ENCODE results near the gene ARHGAP19.
A peak's percentile ranks its signal among the peaks of the same experiment; 100 is the strongest.
"Not testable (repeated sequence)": the region's sequence is repeated elsewhere in the genome, so short reads cannot be mapped to it uniquely, and the experiment has no call there.

The ARHGAP19 gene

DNA sequence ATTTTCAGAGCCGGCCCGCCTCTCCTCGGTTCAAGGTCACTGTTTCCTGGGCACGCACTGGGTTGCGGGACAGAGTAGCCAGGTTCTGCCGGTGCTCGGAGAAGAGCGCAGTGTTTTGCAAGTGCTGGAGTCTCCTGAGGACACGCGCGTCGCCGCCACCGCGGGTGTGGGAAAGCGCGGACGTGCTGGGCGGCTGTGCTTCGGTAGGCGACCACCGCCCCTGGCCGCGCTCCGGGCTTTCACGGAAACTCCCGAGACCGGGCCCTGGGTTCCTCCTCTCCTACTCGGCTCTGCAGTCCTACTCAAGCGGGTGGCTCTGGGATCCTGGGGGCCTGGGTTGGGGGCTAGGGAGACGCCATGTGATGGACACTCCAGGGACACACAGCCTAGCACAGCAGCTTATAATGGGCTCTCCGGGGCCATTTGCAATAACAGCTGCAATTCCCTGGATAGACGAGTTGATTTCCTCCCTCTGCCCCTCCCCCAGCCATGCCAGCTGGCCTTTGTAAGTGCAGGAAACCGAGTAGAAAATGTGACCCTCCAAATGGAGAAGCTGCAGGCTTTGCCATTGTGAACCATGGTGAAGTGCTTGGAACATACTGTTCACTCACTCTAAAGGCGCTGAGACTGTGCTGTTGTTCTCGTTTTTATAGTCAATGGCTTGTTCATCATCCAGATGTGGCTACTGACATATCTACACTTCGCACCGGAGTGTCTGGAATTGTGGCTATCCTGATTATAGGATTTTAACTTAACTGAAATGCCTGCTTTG lies 28.8 kb upstream of the ARHGAP19 start:
- no peak for DNase-seq

DNA sequence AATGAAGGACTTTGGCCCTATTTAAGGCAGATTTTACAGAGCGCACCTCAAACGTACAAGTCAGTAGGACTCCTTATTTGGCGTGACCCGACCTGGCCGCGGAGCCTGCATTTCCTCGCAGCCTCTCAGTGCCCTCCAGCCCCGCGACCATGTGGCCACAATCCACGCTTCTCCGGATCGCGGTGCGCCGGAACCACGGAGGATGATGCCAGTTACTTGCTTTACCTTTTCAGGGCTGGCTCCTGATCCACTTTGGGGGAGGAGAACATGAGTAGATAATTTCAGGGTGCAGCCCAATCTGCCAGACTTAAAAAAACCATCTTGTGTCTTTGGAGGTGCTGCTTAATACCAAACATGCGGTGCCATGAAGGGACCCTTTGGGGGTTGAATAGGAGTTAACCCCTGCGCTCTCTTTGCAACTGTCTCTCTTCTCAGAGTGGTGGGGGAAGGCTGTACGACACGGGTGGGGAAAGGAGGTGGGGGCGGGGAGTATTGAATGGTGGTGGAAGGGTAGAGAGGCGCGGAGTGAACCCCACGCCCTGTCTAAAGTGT lies 28.1 kb upstream of the ARHGAP19 start:
- DNase-seq, result no peak

DNA sequence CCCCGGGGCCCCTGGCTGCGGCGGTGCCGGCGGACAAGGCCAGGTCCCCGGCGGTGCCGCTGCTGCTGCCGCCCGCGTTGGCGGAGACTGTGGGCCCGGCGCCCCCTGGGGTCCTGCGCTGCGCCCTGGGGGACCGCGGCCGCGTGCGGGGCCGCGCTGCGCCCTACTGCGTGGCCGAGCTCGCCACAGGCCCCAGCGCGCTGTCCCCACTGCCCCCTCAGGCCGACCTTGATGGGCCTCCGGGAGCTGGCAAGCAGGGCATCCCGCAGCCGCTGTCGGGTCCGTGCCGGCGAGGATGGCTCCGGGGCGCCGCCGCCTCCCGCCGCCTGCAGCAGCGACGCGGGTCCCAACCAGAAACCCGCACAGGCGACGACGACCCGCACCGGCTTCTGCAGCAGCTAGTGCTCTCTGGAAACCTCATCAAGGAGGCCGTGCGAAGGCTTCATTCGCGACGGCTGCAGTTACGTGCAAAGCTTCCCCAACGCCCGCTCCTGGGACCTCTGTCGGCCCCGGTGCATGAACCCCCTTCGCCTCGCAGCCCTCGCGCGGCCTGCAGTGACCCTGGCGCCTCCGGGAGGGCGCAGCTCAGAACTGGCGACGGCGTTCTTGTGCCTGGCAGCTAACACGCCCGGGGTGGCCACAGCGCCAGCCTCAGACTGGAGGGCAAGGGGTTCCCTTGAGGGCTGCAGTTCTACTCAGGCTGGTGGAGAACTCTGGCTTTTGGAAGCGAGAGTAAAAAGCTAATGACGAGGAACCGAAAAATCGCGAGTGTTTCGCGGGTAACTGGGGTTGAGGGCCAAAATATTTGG lies 27.4 kb upstream of the ARHGAP19 start:
- DNase-seq, result no peak

DNA sequence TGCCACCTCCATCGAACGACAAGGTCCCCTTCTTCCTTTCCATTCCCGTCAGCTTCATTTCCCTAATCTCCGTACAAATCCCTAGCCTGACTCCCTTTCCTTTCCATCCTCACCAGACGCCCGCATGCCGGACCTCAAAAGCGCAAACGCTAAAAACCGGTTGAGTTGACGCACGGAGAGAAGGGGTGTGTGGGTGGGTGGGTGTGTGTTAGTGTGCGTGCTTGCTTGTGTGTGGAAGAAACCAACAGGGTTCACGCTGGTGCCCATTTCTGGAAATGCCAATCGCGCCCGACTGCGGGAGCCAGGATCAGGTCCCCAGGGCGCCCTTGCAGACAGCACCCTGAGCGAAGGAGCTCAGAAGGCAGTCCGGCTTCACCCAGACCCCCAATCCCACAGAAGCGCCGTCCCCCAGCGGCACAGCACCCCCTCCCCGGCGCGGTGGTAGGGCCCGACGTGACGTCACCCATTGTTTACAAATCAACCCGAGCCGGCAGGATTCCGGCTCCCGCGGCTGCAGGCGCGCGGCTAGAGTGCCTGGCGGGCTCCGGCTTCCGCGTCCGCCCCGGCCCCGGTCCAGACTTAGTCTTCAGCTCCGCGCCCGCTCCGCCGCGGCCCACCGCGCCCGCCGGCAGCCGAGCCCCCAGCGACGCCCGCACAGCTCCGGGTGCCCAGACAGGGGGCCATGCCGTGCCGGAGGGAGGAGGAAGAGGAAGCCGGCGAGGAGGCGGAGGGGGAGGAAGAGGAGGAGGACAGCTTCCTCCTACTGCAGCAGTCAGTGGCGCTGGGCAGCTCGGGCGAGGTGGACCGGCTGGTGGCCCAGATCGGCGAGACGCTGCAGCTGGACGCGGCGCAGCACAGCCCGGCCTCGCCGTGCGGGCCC lies 26.6 kb upstream of the ARHGAP19 start, which contains the start of gene FRAT1:
Gene FRAT1 (plus strand): TSS at position 500 of the 880 bp plus-strand sequence. CDS start 183 bp downstream, at position 683.
- DNase-seq, result peak; percentile 88

DNA sequence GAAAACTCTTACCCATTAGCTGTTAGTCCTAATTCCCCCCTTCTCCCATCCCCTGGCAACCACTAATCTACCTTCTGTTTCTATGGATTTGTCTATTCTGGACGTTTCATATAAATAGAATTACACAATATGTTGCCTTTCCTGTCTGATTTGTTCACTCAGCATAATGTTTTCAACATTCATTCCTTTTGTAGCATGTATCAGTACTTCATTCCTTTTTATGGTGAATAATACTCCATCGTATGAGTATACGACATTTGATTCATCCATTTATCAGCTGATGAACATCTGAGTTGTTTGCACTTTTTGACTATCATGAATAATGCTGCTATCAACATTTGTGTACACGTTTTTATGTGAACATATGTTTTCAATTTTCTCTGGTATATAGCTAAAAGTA lies 22.2 kb upstream of the ARHGAP19 start:
- no peak for DNase-seq

DNA sequence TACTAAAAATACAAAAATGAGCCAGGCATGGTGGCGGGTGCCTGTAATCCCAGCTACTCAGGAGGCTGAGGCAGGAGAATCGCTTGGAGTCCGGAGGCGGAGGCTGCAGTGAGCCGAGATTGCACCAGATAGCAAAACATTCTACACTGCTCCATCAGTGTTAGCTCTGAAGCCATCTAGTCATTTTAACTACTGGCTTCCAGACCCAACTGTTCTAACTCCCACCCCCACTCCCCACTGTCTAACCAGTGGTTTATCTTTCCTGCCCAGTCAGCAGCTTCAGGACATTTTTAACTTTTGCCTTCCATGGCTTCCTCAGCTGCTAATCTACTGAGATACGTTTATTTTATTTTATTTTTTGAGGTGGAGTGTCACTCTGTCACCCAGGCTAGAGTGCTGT lies 20.5 kb upstream of the ARHGAP19 start:
- DNase-seq, result no peak

DNA sequence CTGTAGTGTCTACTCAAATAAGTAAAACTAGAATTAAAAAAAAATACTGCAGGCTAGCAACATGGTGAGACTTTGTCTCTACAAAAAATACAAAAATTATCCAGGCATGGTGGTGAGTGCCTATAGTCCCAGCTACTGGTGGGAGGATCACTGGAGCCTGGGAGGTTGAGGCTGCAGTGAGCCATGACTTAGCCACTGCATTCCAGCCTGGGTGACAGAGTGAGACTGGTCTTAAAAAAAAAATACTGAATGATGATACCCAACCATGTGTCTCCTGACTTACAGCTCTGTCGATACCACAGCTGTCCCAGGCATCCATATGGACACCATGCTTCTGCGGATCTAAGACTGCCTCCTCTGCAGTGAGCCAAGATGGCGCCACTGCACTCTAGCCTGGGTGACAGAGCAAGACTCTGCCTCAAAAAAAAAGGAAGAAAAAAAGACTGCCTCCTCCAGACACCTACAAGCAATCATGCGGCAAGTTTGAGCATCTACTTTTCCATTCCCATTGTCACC lies 18.7 kb upstream of the ARHGAP19 start:
- DNase-seq, result no peak

DNA sequence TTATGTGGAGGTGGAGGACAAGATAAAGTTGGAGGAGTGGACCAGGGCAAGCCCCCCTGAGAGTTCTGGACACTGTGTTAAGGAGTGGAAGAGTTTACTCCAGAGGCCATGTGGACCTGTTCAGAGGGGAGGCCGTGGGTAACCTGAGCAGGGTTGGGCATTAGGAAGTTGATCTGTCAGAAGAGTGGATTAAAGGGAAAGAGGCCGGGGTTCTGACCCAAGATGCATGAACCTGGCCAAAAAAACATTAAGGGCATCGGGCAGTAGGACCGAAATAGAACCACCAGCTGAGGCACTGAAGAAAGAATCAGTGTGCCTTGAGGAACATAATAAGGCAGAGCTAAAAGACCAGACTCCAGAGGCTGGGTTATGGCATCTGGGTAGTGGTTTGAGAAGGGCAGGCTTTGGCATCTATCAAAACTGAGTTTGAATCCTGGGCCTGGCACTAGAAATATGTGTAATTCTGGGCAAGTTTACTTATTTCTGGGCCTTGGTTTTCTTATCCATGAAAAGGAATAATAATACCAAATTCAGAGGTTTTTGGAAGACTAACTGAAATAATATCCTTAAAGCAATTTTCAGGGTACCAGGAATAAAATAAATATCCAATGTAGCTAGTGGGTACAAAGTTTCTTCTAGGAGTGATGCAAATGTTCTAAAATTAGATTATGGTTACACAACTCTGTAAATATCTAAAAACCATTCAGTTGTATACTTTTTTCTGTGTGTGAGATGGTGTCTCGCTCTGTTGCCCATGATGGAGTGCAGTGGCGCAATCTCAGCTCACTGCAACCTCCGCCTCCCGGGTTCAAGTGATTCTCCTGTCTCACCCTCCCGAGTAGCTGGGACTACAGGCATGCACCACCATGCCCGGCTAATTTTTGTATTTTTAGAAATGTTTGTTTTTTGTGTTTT lies 15.7 kb upstream of the ARHGAP19 start:
- no peak for DNase-seq

DNA sequence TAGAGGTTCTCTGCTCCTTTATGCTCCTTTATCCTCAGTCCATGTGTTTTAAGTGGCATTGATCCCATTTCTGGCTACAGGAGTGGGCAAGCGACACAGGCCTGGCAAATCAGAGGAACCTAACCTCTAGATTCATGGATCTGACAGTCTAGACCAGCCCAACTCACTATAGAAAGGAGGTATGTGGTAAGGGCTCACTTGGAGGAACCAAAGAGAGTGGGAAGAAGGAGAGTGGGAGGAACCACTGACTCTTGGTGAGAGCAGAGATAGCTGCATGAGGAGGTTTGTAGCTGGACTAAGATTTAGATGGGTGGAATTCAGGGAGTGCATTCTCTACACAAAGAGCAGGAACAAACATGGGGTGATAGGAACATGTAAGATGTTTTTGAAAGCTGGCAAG lies 15.0 kb upstream of the ARHGAP19 start:
- no peak for DNase-seq

DNA sequence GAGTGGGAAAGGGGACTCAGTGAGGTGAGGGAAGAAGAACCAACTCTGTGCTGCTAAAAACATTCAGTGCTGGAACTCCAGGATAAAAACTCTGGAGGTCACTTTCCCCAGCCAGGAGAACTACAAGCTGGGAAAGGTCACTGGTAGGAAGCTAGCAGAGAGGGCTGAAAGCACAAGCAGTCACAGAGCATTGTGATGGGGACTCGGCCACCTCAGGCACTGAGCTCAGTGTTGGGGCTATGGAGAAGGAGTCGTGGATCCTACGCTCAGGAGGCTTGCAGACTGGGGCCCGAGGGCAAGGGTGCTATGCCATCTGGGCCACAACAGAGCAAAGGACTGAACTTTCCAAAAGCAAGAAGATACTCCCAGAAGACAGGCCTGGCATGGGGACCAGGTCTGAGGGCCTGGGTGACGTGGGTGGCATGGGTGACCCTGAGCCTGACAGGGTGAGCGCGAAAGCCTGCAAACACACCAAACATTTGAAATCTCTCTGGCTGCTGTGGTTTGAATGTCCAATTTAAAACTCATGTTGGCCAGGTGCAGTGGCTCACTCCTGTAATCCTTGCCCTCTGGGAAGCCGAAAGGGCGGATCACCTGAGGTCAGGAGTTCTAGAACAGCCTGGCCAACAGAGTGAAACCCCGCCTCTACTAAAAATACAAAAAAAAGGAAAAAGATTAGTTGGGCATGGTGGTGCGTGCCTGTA lies 9.8 kb upstream of the ARHGAP19 start:
- no peak for DNase-seq

DNA sequence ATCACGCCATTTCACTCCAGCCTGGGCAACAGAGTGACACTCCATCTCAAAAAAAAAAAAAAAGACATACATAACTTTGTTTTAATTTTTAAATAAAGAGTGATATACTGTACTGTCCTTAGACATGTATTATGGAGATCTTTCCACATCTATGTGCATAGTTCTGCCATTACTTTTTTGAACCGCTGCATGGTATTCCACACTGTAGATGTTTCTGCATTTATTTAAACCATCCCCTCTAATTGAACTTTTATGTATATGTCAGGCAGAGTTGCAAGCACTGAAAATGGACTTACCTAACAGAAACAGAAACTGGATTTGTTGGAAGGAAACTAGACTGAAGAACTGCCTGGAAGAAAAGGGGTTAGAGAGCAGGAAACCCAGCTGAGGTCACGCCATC lies 8.5 kb upstream of the ARHGAP19 start:
- no peak for DNase-seq

DNA sequence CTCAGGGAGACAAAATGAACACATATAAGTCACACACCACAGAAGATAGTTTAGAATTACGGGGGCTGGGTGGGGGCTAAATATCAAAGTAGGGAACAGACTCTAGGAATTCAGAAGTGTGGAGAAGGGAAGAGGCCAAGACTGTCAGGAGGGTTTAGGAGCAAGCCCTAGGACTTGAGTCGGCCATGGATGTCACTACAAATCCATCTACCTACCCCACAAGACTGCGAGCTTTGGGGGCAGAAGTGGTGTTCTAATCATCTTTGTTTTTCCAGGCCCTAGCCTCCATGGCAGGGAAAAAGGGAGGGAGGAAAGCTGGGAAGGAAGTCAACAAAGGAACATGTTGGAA lies 5.8 kb upstream of the ARHGAP19 start:
- DNase-seq, result no peak

DNA sequence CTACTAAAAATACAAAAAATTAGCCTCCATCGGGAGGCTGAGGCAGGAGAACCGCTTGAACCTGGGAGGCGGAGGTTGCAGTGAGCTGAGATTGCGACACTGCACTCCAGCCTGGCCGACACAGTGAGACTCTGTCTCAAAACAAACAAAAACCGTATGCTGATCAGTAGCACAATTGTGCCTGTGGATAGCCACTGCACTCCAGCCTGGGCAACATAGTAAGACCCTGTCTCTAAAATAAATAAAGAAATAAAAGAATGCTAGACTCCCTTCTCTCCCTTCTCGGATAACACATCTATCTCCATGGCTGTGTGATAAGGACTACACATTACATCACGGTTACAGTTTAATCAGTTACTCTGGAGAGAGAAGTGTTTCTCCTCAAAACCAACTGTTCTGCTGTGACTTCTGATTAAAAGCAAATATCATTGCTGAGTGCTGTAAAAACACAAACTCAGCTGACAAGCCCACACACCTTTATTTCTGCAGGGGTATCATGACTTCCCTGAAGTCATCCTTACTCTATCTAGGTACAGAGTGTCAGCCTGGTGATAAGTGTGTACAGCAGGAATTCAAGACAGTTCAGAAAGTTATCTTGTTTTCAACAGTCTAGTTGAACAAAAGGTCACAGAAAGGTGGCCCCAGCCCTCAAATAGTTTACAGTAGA lies 5.3 kb upstream of the ARHGAP19 start:
- no peak for DNase-seq

DNA sequence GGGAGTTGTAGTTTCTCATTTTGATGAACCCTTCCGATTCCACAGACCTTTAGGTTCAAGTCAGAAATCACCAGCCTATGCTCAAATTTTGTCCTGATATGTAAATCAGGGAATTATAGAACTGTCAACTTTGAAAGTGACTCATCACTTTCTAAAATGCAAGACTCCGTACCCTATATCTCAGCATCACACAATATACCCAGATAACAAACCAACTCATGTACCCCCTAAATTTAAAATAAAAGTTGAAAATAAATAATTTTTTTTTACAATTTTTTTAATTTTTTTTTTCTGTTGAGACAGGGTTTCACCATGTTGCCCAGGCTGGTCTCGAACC lies 393 bp upstream of the ARHGAP19 start:
- DNase-seq, result no peak

DNA sequence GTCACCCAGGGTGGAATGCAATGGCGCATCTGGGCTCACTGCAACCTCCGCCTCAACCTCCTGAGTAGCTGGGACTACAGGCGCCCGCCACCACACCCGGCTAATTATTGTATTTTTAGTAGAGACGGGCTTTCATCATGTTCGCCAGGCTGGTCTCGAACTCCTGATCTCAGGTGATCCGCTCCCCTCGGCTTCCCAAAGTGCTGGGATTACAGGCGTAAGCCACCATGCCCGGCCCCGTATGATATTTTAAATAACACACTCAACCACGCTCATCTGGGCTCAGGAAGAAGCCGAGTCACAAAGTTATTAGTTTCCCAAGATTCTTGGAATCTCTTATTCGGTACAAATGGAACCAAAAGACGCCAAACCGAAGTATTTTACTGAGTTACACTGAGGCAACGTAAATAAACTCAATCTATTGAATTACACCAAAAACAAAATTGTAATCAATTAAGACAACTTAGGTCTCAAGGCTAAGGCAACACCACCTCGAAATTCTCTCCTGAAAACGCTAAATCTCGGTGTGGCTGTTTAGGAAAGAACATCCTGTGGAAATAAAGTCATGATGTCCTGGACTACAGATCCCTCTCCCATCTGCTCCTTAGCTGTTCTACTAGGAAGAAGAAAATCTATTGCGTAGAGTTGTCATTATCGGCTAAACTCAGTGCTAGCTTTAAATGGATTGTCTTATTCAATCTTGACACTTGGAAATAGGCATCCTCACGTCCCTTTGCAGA lies 910 bp downstream of the ARHGAP19 start:
- DNase-seq, result no peak

DNA sequence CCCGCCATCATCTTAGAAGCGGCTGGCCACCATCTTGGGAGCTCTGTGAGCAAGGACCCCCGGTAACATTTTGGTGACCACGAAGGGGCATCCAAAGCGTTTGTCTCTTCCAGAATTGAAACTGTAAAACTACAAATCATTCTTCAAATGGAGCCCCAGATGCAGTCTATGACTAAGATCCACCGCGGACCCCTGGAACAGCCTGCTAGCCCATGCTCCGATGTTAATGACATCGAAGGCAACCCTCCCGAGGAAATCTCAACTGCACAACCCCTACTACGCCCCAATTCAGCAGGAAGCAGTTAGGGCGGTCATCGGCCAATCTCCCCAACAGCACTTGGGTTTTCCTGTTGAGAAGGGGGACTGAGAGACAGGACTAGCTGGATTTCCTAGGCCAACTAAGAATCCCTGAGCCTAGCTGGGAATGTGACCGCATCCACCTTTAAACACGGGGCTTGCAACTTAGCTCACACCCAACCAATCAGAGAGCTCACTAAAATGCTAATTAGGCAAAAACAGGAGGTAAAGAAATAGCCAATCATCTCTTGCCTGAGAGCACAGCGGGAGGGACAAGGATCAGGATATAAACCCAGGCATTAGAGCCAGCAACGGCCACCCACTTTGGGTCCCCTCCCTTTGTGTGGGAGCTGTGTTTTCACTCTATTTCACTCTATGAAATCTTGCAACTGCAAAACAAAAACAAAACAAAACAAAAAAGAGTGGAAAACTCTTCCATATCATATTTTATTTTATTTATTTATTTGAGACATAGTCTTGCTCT lies 1.7 kb downstream of the ARHGAP19 start:
- DNase-seq, result not testable (repeated sequence)

DNA sequence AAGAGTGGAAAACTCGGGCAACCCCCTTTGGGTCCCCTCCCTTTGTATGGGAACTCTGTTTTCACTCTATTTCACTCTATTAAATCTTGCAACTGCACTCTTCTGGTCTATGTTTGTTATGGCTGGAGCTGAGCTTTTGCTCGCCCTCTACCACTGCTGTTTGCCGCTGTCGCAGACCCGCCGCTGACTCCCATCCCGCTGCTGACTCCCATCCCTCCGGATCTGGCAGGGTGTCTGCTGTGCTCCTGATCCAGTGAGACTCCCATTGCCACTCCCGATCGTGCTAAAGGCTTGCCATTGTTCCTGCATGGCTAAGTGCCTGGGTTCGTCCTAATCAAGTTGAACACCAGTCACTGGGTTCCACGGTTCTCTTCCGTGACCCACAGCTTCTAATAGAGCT lies 2.4 kb downstream of the ARHGAP19 start:
- DNase-seq, result not testable (repeated sequence)

DNA sequence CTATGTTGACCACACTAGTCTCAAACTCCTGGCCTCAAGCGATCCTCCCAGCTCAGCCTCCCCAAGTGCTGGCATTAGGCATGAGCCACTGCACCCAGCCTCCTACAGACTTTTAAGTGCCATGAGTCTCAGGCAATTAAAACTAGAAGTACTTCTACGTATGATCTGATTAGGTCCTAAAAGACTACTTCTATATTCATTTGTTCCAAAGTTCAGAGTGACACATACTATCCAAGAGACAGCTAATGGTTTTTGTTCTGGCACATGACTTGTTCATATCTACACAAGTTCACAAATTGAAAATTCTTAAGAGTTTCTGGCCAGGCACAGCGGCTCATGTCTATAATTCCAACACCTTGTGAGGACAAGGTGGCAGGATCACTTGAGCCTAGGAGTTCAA lies 11.7 kb downstream of the ARHGAP19 start:
- DNase-seq, result no peak
